ENCODE data around the gene GOLGA6L22.
"Not testable (repeated sequence)": the region's sequence is repeated elsewhere in the genome, so short reads cannot be mapped to it uniquely, and the experiment has no call there.

Gene GOLGA6L22

GRCh38 chr15:22458603-22459002 is at the start of gene GOLGA6L22:
Gene GOLGA6L22, plus strand, starts transcription at chr15:22458903. Its CDS starts 91 bp downstream, at chr15:22458994.
- not testable (repeated sequence) for DNase-seq

- not testable (repeated sequence) for DNase-seq
Measured at GRCh38 chr15:22417288-22417687, 41.4 kb upstream of the GOLGA6L22 start.

- DNase-seq = not testable (repeated sequence)
Measured at GRCh38 chr15:22417795-22418194, 40.9 kb upstream of the GOLGA6L22 start.

GRCh38 chr15:22418212-22418611 is 40.5 kb upstream of the GOLGA6L22 start:
- not testable (repeated sequence) for DNase-seq

- not testable (repeated sequence) for DNase-seq
Measured at GRCh38 chr15:22418666-22419065, 40.0 kb upstream of the GOLGA6L22 start.

- not testable (repeated sequence) for DNase-seq
Measured at GRCh38 chr15:22420340-22420739, 38.4 kb upstream of the GOLGA6L22 start.

GRCh38 chr15:22429426-22429825 is 29.3 kb upstream of the GOLGA6L22 start:
- not testable (repeated sequence) for DNase-seq

GRCh38 chr15:22431687-22432086 is 27.0 kb upstream of the GOLGA6L22 start:
- DNase-seq = not testable (repeated sequence)

- not testable (repeated sequence) for DNase-seq
Measured at GRCh38 chr15:22494490-22495113, 35.9 kb downstream of the GOLGA6L22 start.

- DNase-seq = not testable (repeated sequence)
Measured at GRCh38 chr15:22497200-22497599, 38.5 kb downstream of the GOLGA6L22 start.

GRCh38 chr15:22498220-22498925 is 39.7 kb downstream of the GOLGA6L22 start:
- not testable (repeated sequence) for DNase-seq

GRCh38 chr15:22502272-22502671 is 43.6 kb downstream of the GOLGA6L22 start:
- not testable (repeated sequence) for DNase-seq

- not testable (repeated sequence) for DNase-seq
Measured at GRCh38 chr15:22506959-22507358, 48.3 kb downstream of the GOLGA6L22 start.

- DNase-seq = not testable (repeated sequence)
Measured at GRCh38 chr15:22516140-22516539, 57.4 kb downstream of the GOLGA6L22 start.

Data from midbrain (tissue), 1 donor.